ENCODE results near the gene PIK3C2B.

PIK3C2B gene

GRCh38 chr1:204464701-204465100, 29.9 kb downstream of the PIK3C2B start:
- H3K4me1 ChIP-seq (ENCODE audit: insufficient read depth, low read length), result no peaks in the 10 kb centered on the region; the same call in 1 of the 2 replicates
- no peaks in the 10 kb centered on the region for H3K9me3 ChIP-seq (ENCODE audit: insufficient read depth, low read depth, low read length)
- peaks cover 27% of the 10 kb centered on the region for H3K36me3 ChIP-seq (ENCODE audit: insufficient read depth, low read depth, low read length)
- no peak overlapping the region for H3K4me3 ChIP-seq (ENCODE audit: low read length)
- H3K27ac ChIP-seq (ENCODE audit: low read length), result no peak overlapping the region
- H3K27me3 ChIP-seq (ENCODE audit: insufficient read depth, low read length), result no peaks in the 10 kb centered on the region
- H3K9ac ChIP-seq (ENCODE audit: low read depth, low read length), result no peak overlapping the region

GRCh38 chr1:204464187-204464631, 30.4 kb downstream of the PIK3C2B start:
- no peaks in the 10 kb centered on the region for H3K9me3 ChIP-seq (ENCODE audit: insufficient read depth, low read depth, low read length)
- no peak overlapping the region for H3K9ac ChIP-seq (ENCODE audit: low read depth, low read length)
- H3K27me3 ChIP-seq (ENCODE audit: insufficient read depth, low read length), result no peaks in the 10 kb centered on the region
- H3K36me3 ChIP-seq (ENCODE audit: insufficient read depth, low read depth, low read length), result peaks cover 32% of the 10 kb centered on the region
- no peaks in the 10 kb centered on the region; the same call in 1 of the 2 replicates for H3K4me1 ChIP-seq (ENCODE audit: insufficient read depth, low read length)
- H3K4me3 ChIP-seq (ENCODE audit: low read length), result no peak overlapping the region
- no peak overlapping the region for H3K27ac ChIP-seq (ENCODE audit: low read length)

- Histone ChIP-seq H3K36me3 (ENCODE audit: insufficient read depth, low read depth, low read length) (peaks cover 38% of the 10 kb centered on the region), H3K4me3 (ENCODE audit: low read length) (no peak overlapping the region), H3K9me3 (ENCODE audit: insufficient read depth, low read depth, low read length) (no peaks in the 10 kb centered on the region), H3K27me3 (ENCODE audit: insufficient read depth, low read length) (no peaks in the 10 kb centered on the region), H3K4me1 (ENCODE audit: insufficient read depth, low read length) (no peaks in the 10 kb centered on the region; the same call in 1 of the 2 replicates), H3K27ac (ENCODE audit: low read length) (no peak overlapping the region), H3K9ac (ENCODE audit: low read depth, low read length) (no peak overlapping the region)
Measured at GRCh38 chr1:204463125-204464060, 31.2 kb downstream of the PIK3C2B start.

GRCh38 chr1:204462229-204462561, 32.4 kb downstream of the PIK3C2B start:
- no peak overlapping the region for H3K27ac ChIP-seq (ENCODE audit: low read length)
- peaks cover 38% of the 10 kb centered on the region for H3K36me3 ChIP-seq (ENCODE audit: insufficient read depth, low read depth, low read length)
- peaks cover 3% of the 10 kb centered on the region for H3K4me1 ChIP-seq (ENCODE audit: insufficient read depth, low read length)
- H3K9me3 ChIP-seq (ENCODE audit: insufficient read depth, low read depth, low read length), result no peaks in the 10 kb centered on the region
- no peaks in the 10 kb centered on the region for H3K27me3 ChIP-seq (ENCODE audit: insufficient read depth, low read length)
- H3K9ac ChIP-seq (ENCODE audit: low read depth, low read length), result no peak overlapping the region
- H3K4me3 ChIP-seq (ENCODE audit: low read length), result no peak overlapping the region

GRCh38 chr1:204461331-204462228, 33.0 kb downstream of the PIK3C2B start:
- Histone ChIP-seq H3K27me3 (ENCODE audit: insufficient read depth, low read length) (no peaks in the 10 kb centered on the region), H3K9ac (ENCODE audit: low read depth, low read length) (no peak overlapping the region), H3K27ac (ENCODE audit: low read length) (no peak overlapping the region), H3K4me3 (ENCODE audit: low read length) (no peak overlapping the region), H3K36me3 (ENCODE audit: insufficient read depth, low read depth, low read length) (peaks cover 38% of the 10 kb centered on the region), H3K4me1 (ENCODE audit: insufficient read depth, low read length) (peaks cover 4% of the 10 kb centered on the region), H3K9me3 (ENCODE audit: insufficient read depth, low read depth, low read length) (no peaks in the 10 kb centered on the region)

GRCh38 chr1:204460346-204460745, 34.3 kb downstream of the PIK3C2B start:
- no peaks in the 10 kb centered on the region for H3K9me3 ChIP-seq (ENCODE audit: insufficient read depth, low read depth, low read length)
- H3K9ac ChIP-seq (ENCODE audit: low read depth, low read length), result no peak overlapping the region
- H3K27ac ChIP-seq (ENCODE audit: low read length), result no peak overlapping the region
- peaks cover 48% of the 10 kb centered on the region for H3K36me3 ChIP-seq (ENCODE audit: insufficient read depth, low read depth, low read length)
- H3K4me1 ChIP-seq (ENCODE audit: insufficient read depth, low read length), result peaks cover 16% of the 10 kb centered on the region; the same call in 1 of the 2 replicates
- H3K27me3 ChIP-seq (ENCODE audit: insufficient read depth, low read length), result no peaks in the 10 kb centered on the region
- no peak overlapping the region for H3K4me3 ChIP-seq (ENCODE audit: low read length)

- H3K9me3 ChIP-seq (ENCODE audit: insufficient read depth, low read depth, low read length), result no peaks in the 10 kb centered on the region
- H3K36me3 ChIP-seq (ENCODE audit: insufficient read depth, low read depth, low read length), result peaks cover 48% of the 10 kb centered on the region
- no peak overlapping the region for H3K9ac ChIP-seq (ENCODE audit: low read depth, low read length)
- no peaks in the 10 kb centered on the region for H3K27me3 ChIP-seq (ENCODE audit: insufficient read depth, low read length)
- no peak overlapping the region for H3K27ac ChIP-seq (ENCODE audit: low read length)
- H3K4me1 ChIP-seq (ENCODE audit: insufficient read depth, low read length), result peaks cover 21% of the 10 kb centered on the region; the same call in 1 of the 2 replicates
- H3K4me3 ChIP-seq (ENCODE audit: low read length), result no peak overlapping the region
Measured at GRCh38 chr1:204459706-204460105, 34.9 kb downstream of the PIK3C2B start.

- Histone ChIP-seq H3K9ac (ENCODE audit: low read depth, low read length) (no peak overlapping the region), H3K4me1 (ENCODE audit: insufficient read depth, low read length) (peaks cover 32% of the 10 kb centered on the region; the same call in 1 of the 2 replicates), H3K4me3 (ENCODE audit: low read length) (no peak overlapping the region), H3K27me3 (ENCODE audit: insufficient read depth, low read length) (no peaks in the 10 kb centered on the region), H3K27ac (ENCODE audit: low read length) (no peak overlapping the region), H3K36me3 (ENCODE audit: insufficient read depth, low read depth, low read length) (peaks cover 45% of the 10 kb centered on the region), H3K9me3 (ENCODE audit: insufficient read depth, low read depth, low read length) (no peaks in the 10 kb centered on the region)
Measured at GRCh38 chr1:204457666-204458065, 36.9 kb downstream of the PIK3C2B start.

GRCh38 chr1:204456826-204457442, 37.7 kb downstream of the PIK3C2B start:
- Histone ChIP-seq H3K27me3 (ENCODE audit: insufficient read depth, low read length) (no peaks in the 10 kb centered on the region), H3K9me3 (ENCODE audit: insufficient read depth, low read depth, low read length) (no peaks in the 10 kb centered on the region), H3K4me1 (ENCODE audit: insufficient read depth, low read length) (peaks cover 32% of the 10 kb centered on the region; the same call in 1 of the 2 replicates), H3K9ac (ENCODE audit: low read depth, low read length) (0 out of 2 replicates have a peak overlapping the region, but pooled peaks have one; percentile 6), H3K4me3 (ENCODE audit: low read length) (no peak overlapping the region), H3K36me3 (ENCODE audit: insufficient read depth, low read depth, low read length) (peaks cover 39% of the 10 kb centered on the region), H3K27ac (ENCODE audit: low read length) (no peak overlapping the region)

GRCh38 chr1:204455831-204456145, 38.8 kb downstream of the PIK3C2B start:
- Histone ChIP-seq H3K9ac (ENCODE audit: low read depth, low read length) (no peak overlapping the region), H3K4me1 (ENCODE audit: insufficient read depth, low read length) (peaks cover 32% of the 10 kb centered on the region; the same call in 1 of the 2 replicates), H3K9me3 (ENCODE audit: insufficient read depth, low read depth, low read length) (no peaks in the 10 kb centered on the region), H3K27ac (ENCODE audit: low read length) (peak overlapping the region; percentile 88), H3K27me3 (ENCODE audit: insufficient read depth, low read length) (no peaks in the 10 kb centered on the region), H3K36me3 (ENCODE audit: insufficient read depth, low read depth, low read length) (peaks cover 46% of the 10 kb centered on the region), H3K4me3 (ENCODE audit: low read length) (peak overlapping the region; percentile 21; the same call in 1 of the 2 replicates)

All from iPS-20b (cell line).